Amniotic stem cell (primary cell): ENCODE results near the gene PHACTR1.

ENCODE experiments used
- DNase-seq: peaks from one replicate; lab custom pipeline; 2025; lab: John Stamatoyannopoulos, UW

PHACTR1 gene

GRCh38 chr6:13032566-13032965 is 316.0 kb downstream of the PHACTR1 start:
- no peak for DNase-seq

GRCh38 chr6:13033145-13033544 is 316.6 kb downstream of the PHACTR1 start:
- DNase-seq = no peak

DNA sequence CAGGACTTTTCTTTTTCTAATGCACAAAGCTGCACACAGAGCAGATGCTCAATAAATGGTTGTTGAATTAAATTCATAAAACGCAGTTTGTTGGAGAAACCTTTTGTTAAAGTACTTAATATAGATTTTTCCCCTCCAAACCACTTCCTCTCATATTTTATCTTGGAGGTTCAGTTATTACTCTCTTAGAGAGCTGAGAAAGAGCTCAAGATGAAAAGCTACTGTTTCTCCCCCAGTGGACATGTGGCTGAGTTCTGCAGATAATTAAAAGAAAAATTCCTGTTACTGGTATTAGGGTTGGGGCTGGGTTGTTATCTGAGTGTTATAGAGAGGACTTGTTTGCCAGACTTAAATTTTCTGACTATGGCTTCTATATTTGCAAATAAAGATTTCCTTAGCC is 317.7 kb downstream of the PHACTR1 start:
- no peak for DNase-seq

- DNase-seq = no peak
These were observed 319.0 kb downstream of the PHACTR1 start for GRCh38 chr6:13035606-13036005.

- DNase-seq = no peak
These were observed 321.7 kb downstream of the PHACTR1 start for GRCh38 chr6:13038315-13038714.

DNA sequence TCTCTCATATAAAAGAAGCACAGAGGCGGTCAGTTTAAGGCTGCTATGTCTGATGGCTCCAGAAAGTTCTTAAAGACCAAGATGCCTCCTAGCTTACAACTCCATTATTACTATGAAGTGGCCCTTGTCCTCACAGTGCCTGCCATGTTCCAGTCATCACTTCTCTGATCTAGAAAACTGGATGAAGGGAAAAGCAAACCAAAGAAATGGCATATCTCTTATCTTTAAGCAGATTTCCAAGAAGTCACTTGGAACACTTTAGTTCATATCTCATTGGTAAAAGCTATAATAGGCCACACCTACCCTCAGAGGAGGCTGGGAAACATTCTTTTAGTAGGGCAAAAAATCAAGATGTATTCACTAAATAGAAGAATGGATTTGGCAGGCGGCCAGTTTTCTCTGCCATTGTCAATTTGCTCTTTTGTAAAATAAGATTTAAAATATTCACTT is 322.2 kb downstream of the PHACTR1 start:
- DNase-seq = no peak

DNA sequence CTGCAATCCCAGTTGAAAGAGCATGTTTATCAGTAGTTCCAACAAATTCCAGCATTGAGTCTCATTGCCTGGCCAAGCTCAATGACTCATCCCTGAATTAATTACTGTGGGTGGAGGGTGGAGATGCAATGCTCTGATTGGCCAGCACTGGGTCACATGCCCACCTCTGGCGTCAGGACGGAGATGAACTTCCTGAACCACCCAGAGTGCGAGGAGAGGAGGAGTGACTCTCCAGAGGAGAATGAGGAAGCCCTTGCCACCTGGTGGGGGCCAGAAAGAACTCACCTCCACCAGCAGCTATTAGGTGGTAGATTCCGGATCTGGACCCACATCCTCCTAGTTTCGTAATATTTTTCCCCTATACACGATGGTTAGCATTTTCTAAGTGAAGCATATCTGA is 327.8 kb downstream of the PHACTR1 start:
- DNase-seq = no peak

- DNase-seq = no peak
These were observed 328.3 kb downstream of the PHACTR1 start for GRCh38 chr6:13044896-13045295.

GRCh38 chr6:13045676-13046075 is 329.1 kb downstream of the PHACTR1 start:
- no peak for DNase-seq

DNA sequence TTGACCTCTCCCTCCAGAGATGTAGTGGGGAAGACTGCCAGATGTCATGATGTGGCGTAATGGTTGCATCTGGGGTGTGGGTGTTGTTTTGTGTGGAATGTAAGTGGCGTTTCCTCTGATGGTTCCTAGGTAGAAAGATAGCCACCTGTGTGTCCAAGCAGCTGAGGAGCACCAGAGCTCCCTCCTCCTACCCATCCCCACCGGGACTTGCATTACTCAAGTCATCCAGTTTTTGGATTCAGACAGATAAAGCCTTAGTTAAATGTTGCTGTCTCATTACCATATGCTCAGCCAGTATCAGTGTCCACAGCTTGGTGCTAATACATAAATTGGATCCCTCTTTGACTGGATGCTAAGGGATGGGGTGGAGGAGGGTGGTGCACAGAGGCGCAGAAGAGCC is 329.5 kb downstream of the PHACTR1 start:
- DNase-seq = no peak

- no peak for DNase-seq
These were observed 331.5 kb downstream of the PHACTR1 start for GRCh38 chr6:13048113-13048512.

GRCh38 chr6:13049666-13050254 is 333.2 kb downstream of the PHACTR1 start:
- DNase-seq = no peak

DNA sequence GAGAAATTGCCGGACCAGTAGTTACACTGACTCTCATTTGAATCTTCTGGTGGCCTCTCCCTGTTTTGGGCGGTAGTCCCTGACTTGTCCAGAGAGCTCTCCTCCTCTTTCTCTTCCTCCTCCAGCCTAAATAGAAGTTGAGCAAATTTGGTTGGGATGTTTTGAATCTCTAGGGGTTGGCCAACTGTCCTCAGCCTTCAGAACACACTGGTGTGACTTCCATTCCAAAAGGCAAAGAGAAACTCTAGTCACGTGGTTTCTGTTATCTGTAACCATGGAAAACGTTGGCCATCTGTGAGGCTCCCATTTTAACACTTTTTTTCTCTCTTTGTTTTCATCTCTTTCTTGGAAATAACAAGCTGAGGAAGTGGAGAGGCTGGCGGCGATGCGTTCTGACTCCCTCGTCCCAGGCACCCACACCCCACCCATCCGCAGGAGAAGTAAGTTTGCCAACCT is 336.5 kb downstream of the PHACTR1 start:
- DNase-seq = no peak

DNA sequence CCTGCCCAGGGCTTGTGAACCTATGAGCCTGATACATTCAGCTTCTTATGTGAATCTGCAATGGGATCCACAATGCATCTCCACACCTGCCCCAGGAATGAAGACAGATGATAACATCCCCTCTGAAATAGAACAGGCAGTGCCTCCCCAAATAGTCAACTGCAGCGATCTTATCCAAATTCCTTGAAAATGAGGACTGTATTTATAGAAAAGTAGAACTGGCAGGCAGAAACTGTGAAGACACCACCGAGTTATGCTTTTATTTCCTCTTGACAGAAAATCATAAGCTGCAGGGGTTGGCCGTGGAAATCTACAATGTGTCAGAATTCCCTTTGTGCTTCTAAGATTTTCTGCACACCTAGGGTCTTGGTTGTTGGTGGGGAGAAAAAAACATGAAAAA is 341.5 kb downstream of the PHACTR1 start:
- no peak for DNase-seq

DNA sequence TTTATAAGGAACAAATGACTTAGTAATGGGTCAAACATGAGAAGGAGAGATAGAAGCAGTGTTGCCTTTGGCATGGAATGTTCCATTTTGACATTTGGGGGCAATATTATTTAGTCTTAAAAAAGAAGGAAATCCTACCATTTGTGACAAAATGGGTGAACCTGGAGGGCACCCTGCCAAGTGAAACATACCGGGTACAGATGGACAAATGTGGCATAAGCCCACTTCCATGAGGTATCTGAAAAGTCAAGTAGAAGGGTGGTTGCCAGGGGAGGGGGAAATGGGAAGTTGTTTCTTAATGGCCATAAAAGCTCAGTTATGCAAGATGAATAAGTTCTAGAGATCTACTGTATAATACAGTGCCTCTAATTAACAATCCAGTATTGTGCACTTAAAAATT is 342.5 kb downstream of the PHACTR1 start:
- DNase-seq = no peak

- no peak for DNase-seq
These were observed 346.8 kb downstream of the PHACTR1 start for GRCh38 chr6:13063300-13063918.

- DNase-seq = no peak
These were observed 349.0 kb downstream of the PHACTR1 start for GRCh38 chr6:13065581-13065980.

GRCh38 chr6:13066050-13066449 is 349.5 kb downstream of the PHACTR1 start:
- no peak for DNase-seq

GRCh38 chr6:13066820-13067219 is 350.3 kb downstream of the PHACTR1 start:
- DNase-seq = no peak

GRCh38 chr6:13068586-13069210 is 352.1 kb downstream of the PHACTR1 start:
- DNase-seq = no peak

DNA sequence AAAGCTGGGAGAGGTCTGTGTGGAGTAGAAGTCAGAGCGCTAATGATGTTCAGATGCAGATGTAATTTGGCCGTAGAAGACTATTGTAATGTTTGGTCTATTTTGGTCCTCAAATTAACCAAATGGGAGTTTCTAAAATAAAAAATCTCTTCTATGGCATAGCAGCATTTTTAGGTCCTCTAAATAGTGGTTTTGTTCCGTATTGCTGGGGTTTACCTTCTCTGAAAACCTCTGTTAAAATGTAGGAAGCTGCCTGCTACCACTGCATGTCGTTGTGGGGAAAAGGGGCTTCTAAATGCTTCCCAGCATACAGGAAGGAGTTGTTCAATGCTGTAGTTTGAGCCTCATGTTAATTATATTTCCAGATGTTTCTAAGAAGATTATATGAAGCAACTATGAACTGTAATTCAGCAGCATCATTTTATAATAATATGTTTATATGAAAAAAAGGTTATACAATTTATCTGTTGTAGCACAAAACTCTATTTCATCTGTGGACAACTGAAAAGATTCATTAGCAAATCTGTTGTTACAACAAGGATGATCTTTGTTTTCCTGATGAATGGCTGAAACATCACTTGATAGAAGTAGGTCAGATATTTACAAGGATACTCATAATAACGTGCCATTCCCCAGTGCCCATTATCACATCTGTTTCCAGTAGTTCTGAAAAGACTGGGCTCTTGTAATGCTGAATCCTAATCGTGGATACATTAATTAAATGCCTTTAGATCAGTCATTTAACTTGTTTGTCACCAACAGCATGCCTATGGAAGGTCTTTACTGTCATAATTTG is 355.2 kb downstream of the PHACTR1 start:
- no peak for DNase-seq

- DNase-seq = no peak
These were observed 356.2 kb downstream of the PHACTR1 start for GRCh38 chr6:13072686-13073347.
